ENCODE measurements around the gene OR10G2. TPM values are rescaled to one million over a fixed set of nuclear protein-coding genes. Genes with fewer than 3 reads are reported as not detected.
"Not testable (repeated sequence)": the region's sequence is repeated elsewhere in the genome, so short reads cannot be mapped to it uniquely, and the experiment has no call there.

Gene OR10G2
- total RNA-seq, 1 donor from 2014 or later = not detected

DNA sequence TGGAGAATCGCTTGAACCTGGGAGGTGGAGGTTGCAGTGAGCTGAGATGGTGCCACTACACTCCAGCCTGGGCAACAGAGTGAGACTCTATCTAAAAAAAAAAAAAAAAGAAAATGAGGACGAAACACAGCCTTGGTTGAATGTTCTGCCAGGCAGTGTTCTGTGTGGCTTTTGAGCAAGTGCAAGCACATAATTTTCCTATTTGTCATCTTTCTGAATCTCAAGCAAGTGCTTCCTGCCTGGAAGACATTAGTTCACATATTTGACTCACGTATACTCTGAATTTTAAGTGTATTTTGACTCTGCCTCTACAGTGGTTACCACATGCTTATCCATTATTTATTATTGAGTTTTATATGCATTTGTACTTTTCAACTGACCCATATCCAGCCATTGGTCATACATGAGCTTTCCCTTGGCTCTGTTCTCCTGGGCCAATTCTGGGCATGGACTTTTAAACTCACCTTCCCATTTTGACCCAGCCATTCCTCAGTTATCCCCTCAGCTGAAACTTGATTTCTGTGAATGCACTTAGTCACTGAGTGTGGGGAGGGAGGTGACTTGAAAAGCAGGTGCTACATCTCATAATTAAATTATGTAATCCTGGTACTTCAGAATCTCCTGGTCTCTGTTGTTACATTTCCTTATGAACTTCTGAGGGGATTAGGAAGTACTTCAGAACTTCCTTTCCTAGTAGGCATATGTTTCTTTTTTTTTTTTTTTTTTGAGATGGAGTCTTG, 8.1 kb downstream of the OR10G2 start:
- Histone ChIP-seq H3K27ac (no peak overlapping the region), H3K4me1 (no peaks in the 10 kb centered on the region), H3K9me3 (no peaks in the 10 kb centered on the region), H3K4me3 (no peak overlapping the region), H3K27me3 (no peaks in the 10 kb centered on the region), H3K36me3 (no peaks in the 10 kb centered on the region)
- intact Hi-C loops (cut with DNase I) = no loop called here
- no peak for TF ChIP-seq CTCF (IDR thresholded peaks at IDR 0.05)
- no peak for DNase-seq (ENCODE audit: low spot score in 2 of 2)

GRCh38 chr14:21617614-21618013, 17.1 kb downstream of the OR10G2 start:
- no peaks in the 10 kb centered on the region for H3K4me1 ChIP-seq
- H3K27me3 ChIP-seq = no peaks in the 10 kb centered on the region
- H3K36me3 ChIP-seq = no peaks in the 10 kb centered on the region
- no peaks in the 10 kb centered on the region for H3K9me3 ChIP-seq
- H3K27ac ChIP-seq = no peak overlapping the region
- H3K4me3 ChIP-seq = no peak overlapping the region
- intact Hi-C loops (cut with DNase I) = no loop called here
- TF ChIP-seq CTCF (IDR thresholded peaks at IDR 0.05) = no peak
- DNase-seq (ENCODE audit: low spot score in 2 of 2) = no peak

DNA sequence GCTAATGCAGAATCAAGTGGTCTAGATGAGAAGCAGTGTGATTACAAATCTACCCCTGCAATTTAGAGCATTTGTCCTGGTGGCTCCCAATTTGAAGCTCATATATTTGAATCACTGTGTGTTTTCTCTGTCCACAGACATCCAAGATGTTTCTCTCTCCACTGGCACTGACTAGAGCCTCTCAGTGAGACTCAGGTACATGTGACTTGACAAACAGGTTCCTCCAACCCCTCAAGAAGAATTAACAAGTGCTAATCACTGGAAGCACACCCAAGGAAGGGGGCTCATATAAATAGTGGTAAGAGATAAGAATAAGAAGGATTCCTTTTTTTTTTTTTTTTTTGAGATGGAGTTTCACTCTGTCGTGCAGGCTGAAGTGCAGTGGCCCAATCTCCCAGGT, 20.5 kb downstream of the OR10G2 start:
- no peak overlapping the region for H3K27ac ChIP-seq
- H3K36me3 ChIP-seq = no peaks in the 10 kb centered on the region
- TF ChIP-seq CTCF (IDR thresholded peaks at IDR 0.05) = no peak
- intact Hi-C loops (cut with DNase I) = no loop called here
- H3K9me3 ChIP-seq = no peaks in the 10 kb centered on the region
- no peaks in the 10 kb centered on the region for H3K27me3 ChIP-seq
- no peak for DNase-seq (ENCODE audit: low spot score in 2 of 2)
- no peaks in the 10 kb centered on the region for H3K4me1 ChIP-seq
- H3K4me3 ChIP-seq = no peak overlapping the region

- intact Hi-C loops (cut with DNase I) = no loop called here
These were observed 22.4 kb downstream of the OR10G2 start for GRCh38 chr14:21612324-21612723.

GRCh38 chr14:21602181-21602580, 32.6 kb downstream of the OR10G2 start:
- H3K27ac ChIP-seq; H3K27me3 ChIP-seq; DNase-seq (ENCODE audit: low spot score in 2 of 2); H3K4me1 ChIP-seq; intact Hi-C loops (cut with DNase I); H3K4me3 ChIP-seq; H3K36me3 ChIP-seq; H3K9me3 ChIP-seq: not testable (repeated sequence)

More at GRCh38 chr14:21612324-21612723, 22.4 kb downstream of the OR10G2 start:
- H3K9me3 ChIP-seq = no peaks in the 10 kb centered on the region
- TF ChIP-seq CTCF (IDR thresholded peaks at IDR 0.05) = no peak
- no peaks in the 10 kb centered on the region for H3K27me3 ChIP-seq
- no peak for DNase-seq (ENCODE audit: low spot score in 2 of 2)
- H3K4me1 ChIP-seq = no peaks in the 10 kb centered on the region
- no peaks in the 10 kb centered on the region for H3K36me3 ChIP-seq
- H3K27ac ChIP-seq = no peak overlapping the region
- no peak overlapping the region for H3K4me3 ChIP-seq

DNA sequence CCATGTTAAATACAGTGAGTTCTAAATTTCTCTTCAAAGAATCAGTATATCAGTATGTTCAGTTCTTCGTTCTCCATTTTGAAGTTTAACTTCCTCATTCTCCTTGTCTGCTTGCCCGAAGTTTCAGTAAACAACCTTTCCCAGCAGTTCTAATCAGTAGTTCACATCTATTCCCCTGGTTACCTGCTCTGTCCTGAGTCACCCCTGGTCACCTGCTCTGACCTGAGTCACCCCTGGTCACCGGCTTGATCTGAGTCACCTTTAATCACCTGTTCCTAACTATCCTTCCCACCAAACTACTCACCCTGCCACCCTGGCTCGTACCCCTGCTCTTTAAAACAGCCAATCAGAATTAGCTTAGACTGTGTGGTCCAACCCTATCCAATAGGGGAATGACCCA, 45.4 kb downstream of the OR10G2 start:
- Histone ChIP-seq H3K9me3 (peaks cover 0 to 13% of the 10 kb centered on the region in 2 donors), H3K4me1 (no peaks in the 10 kb centered on the region), H3K4me3 (no peak overlapping the region), H3K27me3 (no peaks in the 10 kb centered on the region), H3K36me3 (no peaks in the 10 kb centered on the region), H3K27ac (no peak overlapping the region)
- no peak for DNase-seq (ENCODE audit: low spot score in 2 of 2)
- intact Hi-C loops (cut with DNase I) = no loop called here
- TF ChIP-seq CTCF (IDR thresholded peaks at IDR 0.05) = no peak

Other genes with a start within 250 kb of the OR10G2 start
- 96.0 TPM for gene CHD8, start 178.8 kb downstream of the OR10G2 start, total RNA-seq
- 19.2 TPM for gene RAB2B, start 158.0 kb downstream of the OR10G2 start, total RNA-seq
- 76.7 TPM for gene TOX4, start 157.7 kb downstream of the OR10G2 start, total RNA-seq
- gene METTL3, start 123.6 kb downstream of the OR10G2 start, total RNA-seq = 45.0 TPM
- 18.0 TPM for gene SALL2, start 108.6 kb downstream of the OR10G2 start, total RNA-seq
- not detected for gene OR10G3, start 54.9 kb downstream of the OR10G2 start, total RNA-seq
- gene OR4E2, start 18.9 kb upstream of the OR10G2 start, total RNA-seq = not detected
- not detected for gene OR4E1, start 38.9 kb upstream of the OR10G2 start, total RNA-seq